Measurements from ENCODE around the gene SLC22A3. TPM values are rescaled to one million over a fixed set of nuclear protein-coding genes. Genes with fewer than 3 reads are reported as not detected.

SLC22A3 gene
- total RNA-seq, 1 experiment from 2014 or later: 4.1 TPM

- TF ChIP-seq STAT6 (CRISPR knock-in tag; conservative IDR thresholded peaks at IDR 0.05; ENCODE audit: low read depth): no peak
- TF ChIP-seq USF1 (CRISPR knock-in tag; IDR thresholded peaks at IDR 0.05): no peak
- TF ChIP-seq JAZF1 (CRISPR knock-in tag; IDR thresholded peaks at IDR 0.05): no peak
- TF ChIP-seq AFF4 (CRISPR knock-in tag; IDR thresholded peaks at IDR 0.05; ENCODE audit: borderline replicate concordance): no peak
- TF ChIP-seq ZNF532 (CRISPR knock-in tag; IDR thresholded peaks at IDR 0.05; ENCODE audit: borderline replicate concordance): no peak
- TF ChIP-seq JUN (CRISPR knock-in tag; IDR thresholded peaks at IDR 0.05): no peak
Observed at GRCh38 chr6:160337991-160338390, 10.2 kb upstream of the SLC22A3 start (continued).

- H3K9me3 Mint-ChIP-seq: no peaks in the 10 kb centered on the region
- DNase-seq (ENCODE audit: low spot score) (no peak), ATAC-seq (no peak)
- H3K4me1 Mint-ChIP-seq: no peaks in the 10 kb centered on the region
- no peak overlapping the region for H3K4me3 Mint-ChIP-seq
- no peaks in the 10 kb centered on the region for H3K36me3 Mint-ChIP-seq
- H3K27ac Mint-ChIP-seq: no peak overlapping the region
- ChIA-PET POLR2A (no interaction called here), CTCF (no interaction called here)
- peaks cover 19% of the 10 kb centered on the region for H3K27me3 Mint-ChIP-seq (ENCODE audit: low read depth)
- TF ChIP-seq JUN (CRISPR knock-in tag; IDR thresholded peaks at IDR 0.05): no peak
- no peak for TF ChIP-seq USF1 (CRISPR knock-in tag; IDR thresholded peaks at IDR 0.05)
- TF ChIP-seq CREM (CRISPR knock-in tag; IDR thresholded peaks at IDR 0.05): no peak
- no peak for TF ChIP-seq TCF7 (CRISPR knock-in tag; IDR thresholded peaks at IDR 0.05; ENCODE audit: low read depth)
- TF ChIP-seq ATF2 (CRISPR knock-in tag; IDR thresholded peaks at IDR 0.05; ENCODE audit: borderline replicate concordance, low read depth): no peak
- TF ChIP-seq GRHL2 (CRISPR knock-in tag; IDR thresholded peaks at IDR 0.05; ENCODE audit: insufficient replicate concordance, severe bottlenecking): no peak
- no peak for TF ChIP-seq MXD4 (CRISPR knock-in tag; IDR thresholded peaks at IDR 0.05; ENCODE audit: borderline replicate concordance)
- no peak for TF ChIP-seq ZNF425 (CRISPR knock-in tag; conservative IDR thresholded peaks at IDR 0.05)
- no peak for TF ChIP-seq USF2 (CRISPR knock-in tag; IDR thresholded peaks at IDR 0.05)
Observed at GRCh38 chr6:160343144-160343543, 5.0 kb upstream of the SLC22A3 start.

Data from WTC11 (cell line).